ENCODE results near the gene SULT1A3. TPM values are rescaled to one million over a fixed set of nuclear protein-coding genes. Genes with fewer than 3 reads are reported as not detected.
"Not testable (repeated sequence)": the region's sequence is repeated elsewhere in the genome, so short reads cannot be mapped to it uniquely, and the experiment has no call there.

The SULT1A3 gene
- total RNA-seq, 4 donors from 2014 or later, result 1.8 to 26.5 (median 9.5) TPM

DNA sequence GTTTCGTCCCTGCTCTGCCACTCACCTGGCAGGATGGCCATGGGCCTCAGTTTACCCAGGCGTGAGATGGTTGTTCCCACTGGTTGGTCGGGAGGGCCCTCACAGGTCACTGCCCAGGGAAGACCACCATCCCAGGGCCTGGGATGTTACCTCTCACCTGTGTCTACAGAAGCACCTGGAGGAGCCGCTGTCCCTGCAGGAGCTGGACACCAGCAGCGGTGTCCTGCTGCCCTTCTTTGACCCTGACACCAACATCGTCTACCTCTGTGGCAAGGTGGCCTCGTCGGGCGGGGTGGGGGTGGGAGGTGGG lies 11.5 kb upstream of the SULT1A3 start:
- Histone ChIP-seq H3K27ac (no peak overlapping the region), H3K36me3 (no peaks in the 10 kb centered on the region), H3K27me3 (no peaks in the 10 kb centered on the region), H3K4me1 (peaks cover 0 to 8% of the 10 kb centered on the region in 2 donors), H3K9me3 (no peaks in the 10 kb centered on the region), H3K4me3 (no peak overlapping the region)
- intact Hi-C loops (cut with DNase I; ENCODE audit: low total_unique reads), result no loop called here
- TF ChIP-seq, protein P1, sequence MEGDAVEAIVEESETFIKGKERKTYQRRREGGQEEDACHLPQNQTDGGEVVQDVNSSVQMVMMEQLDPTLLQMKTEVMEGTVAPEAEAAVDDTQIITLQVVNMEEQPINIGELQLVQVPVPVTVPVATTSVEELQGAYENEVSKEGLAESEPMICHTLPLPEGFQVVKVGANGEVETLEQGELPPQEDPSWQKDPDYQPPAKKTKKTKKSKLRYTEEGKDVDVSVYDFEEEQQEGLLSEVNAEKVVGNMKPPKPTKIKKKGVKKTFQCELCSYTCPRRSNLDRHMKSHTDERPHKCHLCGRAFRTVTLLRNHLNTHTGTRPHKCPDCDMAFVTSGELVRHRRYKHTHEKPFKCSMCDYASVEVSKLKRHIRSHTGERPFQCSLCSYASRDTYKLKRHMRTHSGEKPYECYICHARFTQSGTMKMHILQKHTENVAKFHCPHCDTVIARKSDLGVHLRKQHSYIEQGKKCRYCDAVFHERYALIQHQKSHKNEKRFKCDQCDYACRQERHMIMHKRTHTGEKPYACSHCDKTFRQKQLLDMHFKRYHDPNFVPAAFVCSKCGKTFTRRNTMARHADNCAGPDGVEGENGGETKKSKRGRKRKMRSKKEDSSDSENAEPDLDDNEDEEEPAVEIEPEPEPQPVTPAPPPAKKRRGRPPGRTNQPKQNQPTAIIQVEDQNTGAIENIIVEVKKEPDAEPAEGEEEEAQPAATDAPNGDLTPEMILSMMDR (IDR thresholded peaks at IDR 0.05), result peak in 1 of 4 experiments; percentile 3
- no peak for TF ChIP-seq POLR2A (IDR thresholded peaks at IDR 0.05)
- DNase-seq, result no peak

GRCh38 chr16:30187971-30188561 lies 11.0 kb upstream of the SULT1A3 start:
- no peak for DNase-seq
- TF ChIP-seq POLR2A (IDR thresholded peaks at IDR 0.05), result no peak
- TF ChIP-seq, protein P1 (IDR thresholded peaks at IDR 0.05), result no peak
- Histone ChIP-seq H3K9me3 (no peaks in the 10 kb centered on the region), H3K4me3 (no peak overlapping the region), H3K27ac (no peak overlapping the region), H3K4me1 (peaks cover 0 to 8% of the 10 kb centered on the region in 2 donors), H3K27me3 (no peaks in the 10 kb centered on the region), H3K36me3 (no peaks in the 10 kb centered on the region)
- intact Hi-C loops (cut with DNase I; ENCODE audit: low total_unique reads), result no loop called here

GRCh38 chr16:30191158-30191557 lies 7.9 kb upstream of the SULT1A3 start:
- H3K27me3 ChIP-seq; H3K9me3 ChIP-seq; H3K4me3 ChIP-seq; H3K4me1 ChIP-seq; H3K27ac ChIP-seq; intact Hi-C loops (cut with DNase I; ENCODE audit: low total_unique reads); H3K36me3 ChIP-seq; DNase-seq: not testable (repeated sequence)

GRCh38 chr16:30193098-30193497 lies 6.0 kb upstream of the SULT1A3 start:
- DNase-seq; H3K4me1 ChIP-seq; H3K9me3 ChIP-seq; H3K36me3 ChIP-seq; H3K27me3 ChIP-seq; H3K4me3 ChIP-seq; intact Hi-C loops (cut with DNase I; ENCODE audit: low total_unique reads); H3K27ac ChIP-seq: not testable (repeated sequence)

- H3K4me1 ChIP-seq; H3K36me3 ChIP-seq; H3K9me3 ChIP-seq; intact Hi-C loops (cut with DNase I; ENCODE audit: low total_unique reads); H3K27ac ChIP-seq; H3K27me3 ChIP-seq; DNase-seq: not testable (repeated sequence)
- peak within 1 kb of the TSS in 1 of 2 donors; percentile 13 for H3K4me3 ChIP-seq
Measured at GRCh38 chr16:30193615-30194014, 5.4 kb upstream of the SULT1A3 start, which contains the start of the genes BOLA2B and SLX1A. Gene BOLA2B, minus strand, starts transcription at chr16:30193666. Its CDS starts 71 bp downstream, at chr16:30193595. Gene SLX1A, plus strand, starts transcription at chr16:30193875. Its CDS starts 210 bp downstream, at chr16:30194085.

GRCh38 chr16:30194172-30194925 lies 4.7 kb upstream of the SULT1A3 start:
- H3K36me3 ChIP-seq; H3K27ac ChIP-seq; H3K9me3 ChIP-seq; H3K27me3 ChIP-seq; intact Hi-C loops (cut with DNase I; ENCODE audit: low total_unique reads); H3K4me1 ChIP-seq: not testable (repeated sequence)
- peak overlapping the region in 1 of 2 donors; percentile 13 for H3K4me3 ChIP-seq
- DNase-seq, result peak in 1 of 2 donors; percentile 22

DNA sequence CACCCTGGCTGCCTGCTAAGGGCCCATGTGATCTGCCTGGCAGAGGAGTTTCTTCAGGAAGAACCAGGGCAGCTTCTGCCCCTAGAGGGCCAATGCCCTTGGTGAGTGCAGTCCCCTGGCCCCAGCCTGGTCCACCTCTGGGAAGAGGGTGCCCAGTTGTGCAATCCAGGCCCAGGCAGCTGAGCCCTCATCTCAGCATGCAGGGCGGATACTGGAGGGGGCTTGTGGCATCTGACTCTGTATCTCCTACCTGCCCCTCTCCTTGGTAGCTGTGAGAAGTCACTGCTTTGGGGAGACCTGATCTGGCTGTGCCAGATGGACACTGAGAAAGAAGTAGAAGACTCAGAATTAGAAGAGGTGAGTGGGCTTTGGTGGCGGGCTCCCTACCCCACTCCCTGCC lies 2.1 kb upstream of the SULT1A3 start:
- intact Hi-C loops (cut with DNase I; ENCODE audit: low total_unique reads); H3K4me1 ChIP-seq; H3K9me3 ChIP-seq; DNase-seq; H3K36me3 ChIP-seq; H3K4me3 ChIP-seq; H3K27ac ChIP-seq; H3K27me3 ChIP-seq: not testable (repeated sequence)

DNA sequence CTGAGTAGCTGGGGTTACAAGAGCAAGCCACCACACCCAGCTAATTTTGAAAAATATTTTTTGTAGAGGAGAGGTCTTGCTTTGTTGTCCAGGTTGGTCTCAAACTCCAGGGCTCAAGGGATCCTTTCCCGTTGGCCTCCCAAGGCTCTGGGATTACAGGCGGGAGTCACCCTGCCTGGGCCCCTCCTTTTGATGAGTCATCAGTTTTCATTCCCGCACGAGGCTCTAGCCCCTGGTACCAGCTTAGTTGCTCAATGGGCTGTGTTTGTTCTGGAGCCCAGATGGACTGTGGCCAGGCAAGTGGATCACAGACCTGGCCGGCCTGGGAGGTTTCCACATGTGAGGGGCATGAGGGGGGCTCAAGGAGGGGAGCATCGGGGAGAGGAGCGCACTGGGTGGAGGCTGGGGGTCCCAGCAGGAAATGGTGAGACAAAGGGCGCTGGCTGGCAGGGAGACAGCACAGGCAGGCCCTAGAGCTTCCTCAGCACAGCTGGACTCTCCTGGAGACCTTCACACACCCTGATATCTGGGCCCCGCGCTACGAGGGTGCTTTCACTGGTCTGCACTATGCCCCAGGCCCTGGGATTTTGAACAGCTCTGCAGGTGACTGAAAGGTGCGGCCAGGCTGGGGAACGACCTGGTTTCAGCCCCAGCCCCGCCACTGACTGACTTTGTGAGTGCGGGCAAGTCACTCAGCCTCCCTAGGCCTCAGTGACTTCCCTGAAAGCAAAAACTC lies 721 bp downstream of the SULT1A3 start:
- H3K4me3 ChIP-seq; H3K27ac ChIP-seq; intact Hi-C loops (cut with DNase I; ENCODE audit: low total_unique reads); H3K27me3 ChIP-seq; DNase-seq; H3K36me3 ChIP-seq; H3K4me1 ChIP-seq; H3K9me3 ChIP-seq: not testable (repeated sequence)

- H3K4me3 ChIP-seq, result peak overlapping the region in 1 of 2 donors; percentile 39
- H3K36me3 ChIP-seq; H3K27ac ChIP-seq; H3K27me3 ChIP-seq; H3K9me3 ChIP-seq; intact Hi-C loops (cut with DNase I; ENCODE audit: low total_unique reads); H3K4me1 ChIP-seq: not testable (repeated sequence)
- peak; percentile 12 to 15 for DNase-seq
Measured at GRCh38 chr16:30205541-30206236, 6.6 kb downstream of the SULT1A3 start.

GRCh38 chr16:30206252-30206651 lies 7.2 kb downstream of the SULT1A3 start:
- intact Hi-C loops (cut with DNase I; ENCODE audit: low total_unique reads); DNase-seq; H3K4me1 ChIP-seq; H3K27me3 ChIP-seq; H3K36me3 ChIP-seq; H3K9me3 ChIP-seq; H3K27ac ChIP-seq: not testable (repeated sequence)
- H3K4me3 ChIP-seq, result peak overlapping the region in 1 of 2 donors; percentile 39

All from uterus (tissue), 4 donors.